GM12874 (cell line): ENCODE data around the gene OLFML1.
A peak's percentile ranks its signal among the peaks of the same experiment; 100 is the strongest.

Experiments
- TF ChIP-seq, protein P1 (sequence below): IDR thresholded peaks from 2 replicates; pipeline ENCODE4 v1.5.1; 2011; ENCODE audit warnings: low read depth, mild to moderate bottlenecking, control low read depth, low read length, moderate library complexity; ENCODE audit not compliant: insufficient read depth

The OLFML1 gene

GRCh38 chr11:7485186-7486097, at the start of gene OLFML1:
TSS of gene OLFML1 (plus strand) at chr11:7485506. CDS start at chr11:7485876, 370 bp downstream.
- TF ChIP-seq, protein P1, sequence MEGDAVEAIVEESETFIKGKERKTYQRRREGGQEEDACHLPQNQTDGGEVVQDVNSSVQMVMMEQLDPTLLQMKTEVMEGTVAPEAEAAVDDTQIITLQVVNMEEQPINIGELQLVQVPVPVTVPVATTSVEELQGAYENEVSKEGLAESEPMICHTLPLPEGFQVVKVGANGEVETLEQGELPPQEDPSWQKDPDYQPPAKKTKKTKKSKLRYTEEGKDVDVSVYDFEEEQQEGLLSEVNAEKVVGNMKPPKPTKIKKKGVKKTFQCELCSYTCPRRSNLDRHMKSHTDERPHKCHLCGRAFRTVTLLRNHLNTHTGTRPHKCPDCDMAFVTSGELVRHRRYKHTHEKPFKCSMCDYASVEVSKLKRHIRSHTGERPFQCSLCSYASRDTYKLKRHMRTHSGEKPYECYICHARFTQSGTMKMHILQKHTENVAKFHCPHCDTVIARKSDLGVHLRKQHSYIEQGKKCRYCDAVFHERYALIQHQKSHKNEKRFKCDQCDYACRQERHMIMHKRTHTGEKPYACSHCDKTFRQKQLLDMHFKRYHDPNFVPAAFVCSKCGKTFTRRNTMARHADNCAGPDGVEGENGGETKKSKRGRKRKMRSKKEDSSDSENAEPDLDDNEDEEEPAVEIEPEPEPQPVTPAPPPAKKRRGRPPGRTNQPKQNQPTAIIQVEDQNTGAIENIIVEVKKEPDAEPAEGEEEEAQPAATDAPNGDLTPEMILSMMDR: no peak

GRCh38 chr11:7436146-7436545, 49.2 kb upstream of the OLFML1 start:
- TF ChIP-seq, protein P1: no peak

- TF ChIP-seq, protein P1: no peak
Observed at GRCh38 chr11:7436657-7437056, 48.6 kb upstream of the OLFML1 start.

- TF ChIP-seq, protein P1: no peak
Observed at GRCh38 chr11:7437696-7438095, 47.6 kb upstream of the OLFML1 start.

DNA sequence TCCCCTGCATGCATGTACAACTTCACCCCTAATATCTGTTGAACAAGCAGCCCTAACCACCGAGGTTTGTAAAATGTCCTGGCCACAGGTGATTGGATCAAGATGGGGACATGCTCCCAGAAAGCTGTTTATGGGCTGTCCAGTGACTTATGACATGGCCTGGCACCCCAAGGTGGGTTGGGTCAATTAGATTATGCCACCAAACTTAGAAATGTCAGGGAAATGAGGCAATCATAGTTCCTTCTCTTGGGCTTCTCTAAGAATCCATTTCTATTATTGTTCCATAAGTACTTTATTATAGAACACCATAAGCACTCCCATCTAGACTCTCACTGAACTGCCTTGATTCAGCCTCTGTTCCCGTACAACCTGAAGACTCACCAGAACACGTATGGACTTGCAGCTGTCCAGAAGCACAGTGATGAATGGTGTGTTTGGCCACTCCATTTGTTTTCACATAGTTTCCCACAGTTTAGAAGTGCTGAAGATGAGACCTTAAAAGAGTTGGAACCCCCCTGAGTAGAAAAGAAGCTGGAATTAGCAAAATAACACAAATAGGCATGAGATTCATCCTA, 45.5 kb upstream of the OLFML1 start:
- TF ChIP-seq, protein P1: no peak

DNA sequence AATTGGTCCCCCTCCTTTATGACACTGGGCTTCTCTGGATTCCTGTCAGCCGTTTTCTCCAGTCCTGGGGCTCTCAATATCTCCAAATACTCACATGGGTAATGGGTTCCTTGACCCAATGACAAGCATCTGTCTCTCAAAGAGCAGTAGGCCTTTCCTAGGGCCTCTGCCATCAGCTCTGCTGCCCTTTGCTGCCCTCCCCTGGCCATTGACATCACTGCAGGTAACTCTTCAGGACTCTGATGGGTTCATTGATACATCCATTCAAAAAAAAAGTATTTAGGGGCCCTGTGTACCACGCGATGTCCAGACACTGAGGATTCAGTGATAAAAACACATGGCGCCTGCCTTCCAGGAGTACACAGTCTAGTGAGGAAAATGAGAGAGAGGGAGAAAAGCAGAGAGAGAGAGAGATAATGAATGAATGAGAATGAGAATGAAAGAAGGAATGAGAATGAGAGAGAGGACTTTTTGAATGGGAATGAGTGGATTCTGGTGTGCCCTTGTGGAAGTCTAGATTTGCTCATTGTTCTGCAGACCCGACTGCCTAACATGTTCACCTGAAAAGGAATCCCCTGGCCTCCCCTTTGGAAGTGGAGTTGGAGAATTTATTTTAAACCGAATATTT, 42.6 kb upstream of the OLFML1 start:
- TF ChIP-seq, protein P1: peak; percentile 85

DNA sequence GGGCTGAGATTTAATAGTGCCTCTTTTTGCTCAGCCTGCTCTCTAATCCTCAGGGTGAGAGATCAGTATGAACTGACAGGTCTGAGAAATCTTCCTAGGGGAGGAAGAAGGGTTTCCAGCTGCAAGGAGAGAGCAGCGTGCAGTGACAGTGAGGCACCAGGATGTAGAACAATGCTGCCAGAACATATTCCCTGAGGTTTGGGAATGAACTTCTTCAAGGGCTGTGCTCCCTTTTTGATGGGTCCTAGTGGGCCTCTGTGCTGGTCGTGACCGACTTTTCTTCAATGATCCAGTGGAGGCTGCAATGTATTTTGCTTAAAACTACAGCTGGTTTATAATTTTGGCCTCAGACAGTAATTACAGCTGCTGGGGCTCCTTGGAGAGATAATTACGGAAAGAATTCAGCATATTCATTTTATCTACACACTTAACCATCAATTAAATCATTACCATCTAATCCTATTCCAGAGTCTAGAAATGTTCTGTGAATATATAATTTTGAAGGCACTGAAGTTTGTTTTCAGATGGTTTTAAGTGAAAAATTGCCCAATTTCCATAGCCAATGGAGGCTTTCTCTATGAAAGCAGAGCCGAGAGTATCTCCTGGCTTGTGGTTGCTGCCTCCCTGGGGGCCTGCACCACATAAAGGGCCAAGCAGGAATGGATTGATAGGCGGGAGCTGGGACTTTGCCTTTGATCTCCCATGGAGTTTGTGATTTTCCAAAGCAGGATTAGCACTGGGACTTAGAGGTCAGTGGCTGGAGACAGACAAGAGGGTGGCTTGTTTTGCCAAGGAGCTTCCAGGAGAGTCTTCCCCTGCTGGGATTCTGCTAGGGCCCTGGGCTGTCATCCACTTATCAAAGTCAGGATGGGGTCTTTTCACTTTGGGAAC, 41.0 kb upstream of the OLFML1 start:
- TF ChIP-seq, protein P1: no peak
